Suprapubic skin (tissue), 4 donors: ENCODE measurements around the gene CEP350.

ENCODE experiments used
- CTCF ChIP-seq, 2 donors: fragments of 200-600 bp in 1 of 2; fragments of 450-650 bp in 1 of 2; sonication (generic) in 1 of 2; IDR thresholded peaks; one replicate each; pipeline ENCODE4 v1.5.1; 2016 to 2019; ENCODE audit warnings: antibody characterized with exemption in 2 of 2, mild to moderate bottlenecking in 1 of 2, moderate library complexity in 1 of 2
- POLR2A ChIP-seq, 2 donors: fragments of 450-650 bp; IDR thresholded peaks; one replicate each; pipeline ENCODE4 v1.6.1; 2017; ENCODE audit warnings: antibody characterized with exemption in 2 of 2, mild to moderate bottlenecking in 2 of 2, moderate library complexity in 2 of 2
- POLR2AphosphoS5 ChIP-seq, 3 donors: sonication (generic); formaldehyde crosslinking; IDR thresholded peaks; one replicate each; pipeline ENCODE4 v1.6.1; 2017; ENCODE audit warnings: antibody characterized with exemption in 3 of 3

GRCh38 chr1:180103819-180104218 lies 149.2 kb downstream of the CEP350 start:
- TF ChIP-seq CTCF (IDR thresholded peaks at IDR 0.05) (no peak), POLR2AphosphoS5 (IDR thresholded peaks at IDR 0.05) (no peak), POLR2A (IDR thresholded peaks at IDR 0.05) (no peak)
